SH-SY5Y (cell line): ENCODE data around the gene RAB27A.

Experiments
- GATA2 ChIP-seq: IDR thresholded peaks from 2 replicates; pipeline ENCODE4 v1.6.1; 2011; ENCODE audit warnings: mild to moderate bottlenecking, low read depth, low read length
- GATA3 ChIP-seq: IDR thresholded peaks from 2 replicates; pipeline ENCODE4 v1.6.1; 2011; ENCODE audit warnings: low read depth, mild to moderate bottlenecking, low read length, moderate library complexity

DNA sequence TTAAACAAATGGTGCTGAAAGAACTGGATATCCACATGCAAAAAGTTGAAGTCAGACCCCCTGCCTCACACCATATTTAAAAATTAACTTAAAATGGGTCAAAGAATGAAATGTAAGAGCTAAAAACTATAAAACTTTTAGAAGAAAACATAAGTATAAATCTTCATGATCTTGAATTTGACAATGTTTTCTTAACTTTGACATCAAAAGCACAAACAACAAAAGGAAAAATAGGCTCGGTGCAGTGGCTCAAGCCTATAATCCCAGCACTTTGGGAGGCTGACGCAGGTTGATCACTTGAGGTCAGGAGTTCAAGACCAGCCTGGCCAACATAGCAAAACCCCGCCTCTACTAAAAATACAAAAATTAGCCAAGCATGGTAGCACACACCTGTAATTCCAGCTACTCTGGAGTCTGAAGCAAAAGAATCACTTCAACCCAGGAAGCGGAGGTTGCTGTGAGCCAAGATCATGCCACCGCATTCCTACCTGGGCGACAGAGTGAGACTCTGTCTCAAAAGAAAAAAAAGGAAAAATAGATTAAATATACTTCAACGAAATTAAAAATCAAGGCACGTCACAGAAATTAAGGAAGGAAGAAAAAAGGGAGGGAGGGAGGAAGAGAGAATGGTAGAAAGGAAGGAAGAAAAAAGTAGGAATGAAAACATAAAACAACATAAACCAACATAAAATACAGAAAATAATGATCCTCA, 1.5 kb downstream of the RAB27A start:
- TF ChIP-seq GATA3 (no peak), GATA2 (no peak)
